ENCODE measurements around the gene VASP. TPM values are rescaled to one million over a fixed set of nuclear protein-coding genes. Genes with fewer than 3 reads are reported as not detected.

Gene VASP
- total RNA-seq, 4 donors from 2014 or later = 172 to 321 (median 210) TPM

DNA sequence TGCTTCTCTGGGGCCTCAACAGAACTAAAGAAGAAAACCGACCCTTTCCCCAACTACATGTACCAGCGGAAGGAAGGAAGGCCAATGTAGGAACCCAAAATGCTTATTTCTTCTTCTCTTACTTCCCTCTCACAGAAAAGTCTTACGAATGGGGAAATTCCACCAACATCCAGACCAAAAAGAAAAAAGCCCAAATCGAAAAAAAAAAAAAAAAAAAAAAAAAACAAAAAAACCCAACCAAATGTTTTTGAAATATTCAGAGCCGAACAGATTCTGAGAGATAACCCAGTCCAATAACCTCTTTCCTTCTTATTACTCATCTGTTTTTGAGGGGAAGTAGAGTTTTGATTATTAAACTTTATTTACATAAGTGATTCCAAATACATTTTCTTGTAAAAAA, 5.2 kb upstream of the VASP start:
- H3K27ac ChIP-seq (replicated peaks in 1 of 4) = no peak overlapping the region
- TF ChIP-seq CTCF (IDR thresholded peaks at IDR 0.05) = no peak
- TF ChIP-seq POLR2A (IDR thresholded peaks at IDR 0.05; ENCODE audit: low read depth) = no peak
- TF ChIP-seq POLR2AphosphoS5 (IDR thresholded peaks at IDR 0.05) = no peak
- no peak for TF ChIP-seq EP300 (IDR thresholded peaks at IDR 0.05)
- no peaks in the 10 kb centered on the region for H3K9me3 ChIP-seq
- DNase-seq (ENCODE audit: extremely low spot score) = no peak
- no peak overlapping the region for H3K4me3 ChIP-seq
- peaks cover 0 to 37% (median 6%) of the 10 kb centered on the region in 4 donors for H3K27me3 ChIP-seq
- peaks cover 21 to 40% (median 33%) of the 10 kb centered on the region in 4 donors for H3K4me1 ChIP-seq
- intact Hi-C loops (cut with DNase I) = no loop called here
- no peaks in the 10 kb centered on the region for H3K36me3 ChIP-seq
- 62% methylated on average over 5 of the region's 5 CpGs for WGBS

GRCh38 chr19:45503909-45504308, 3.4 kb upstream of the VASP start:
- H3K9me3 ChIP-seq = no peaks in the 10 kb centered on the region
- 85% methylated on average over 9 of the region's 9 CpGs for WGBS

DNA sequence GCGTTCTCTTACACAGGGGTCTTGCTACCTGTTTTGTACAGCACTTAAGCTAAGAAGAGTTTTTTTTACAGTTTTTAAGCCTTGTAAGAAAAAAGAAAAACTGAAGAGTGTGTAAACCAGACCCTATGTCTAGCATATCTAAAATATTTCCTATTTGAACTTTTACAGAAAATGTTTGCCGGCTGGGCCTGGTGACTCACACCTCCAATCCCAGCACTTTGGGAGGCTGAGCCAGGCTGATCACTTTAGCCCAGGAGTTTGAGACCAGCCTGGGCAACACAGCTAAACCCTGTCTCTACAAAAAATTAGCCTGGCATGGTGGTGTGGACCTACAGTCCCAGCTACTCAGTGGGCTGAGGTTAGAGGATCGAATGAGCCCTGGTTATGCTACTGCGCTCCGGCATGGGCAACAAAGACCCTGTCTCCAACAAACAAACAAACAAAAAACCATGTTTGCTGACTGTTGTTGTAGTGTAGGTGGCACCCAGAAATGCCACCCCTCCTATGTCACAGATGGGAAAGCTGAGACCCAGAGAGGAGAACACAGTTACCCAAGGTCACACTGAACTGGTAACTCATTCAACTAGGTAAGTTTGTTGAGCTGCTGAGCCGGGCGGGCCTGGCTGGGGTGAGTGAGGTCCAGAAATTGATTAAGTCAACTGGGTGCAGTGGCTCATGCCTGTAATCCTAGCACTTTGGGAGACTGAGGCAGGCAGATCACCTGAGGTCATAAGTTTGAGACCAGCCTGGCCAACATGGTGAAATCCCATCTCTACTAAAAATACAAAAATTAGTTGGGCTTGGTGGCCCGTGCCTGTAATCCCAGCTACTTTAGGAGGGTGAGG, 1.9 kb upstream of the VASP start:
- Histone ChIP-seq H3K27me3 (peaks cover 0 to 9% (median 2%) of the 10 kb centered on the region in 4 donors), H3K27ac (replicated peaks in 1 of 4) (peak overlapping the region; percentile 94 to 97 (median 96))

More at GRCh38 chr19:45503909-45504308, 3.4 kb upstream of the VASP start:
- intact Hi-C loops (cut with DNase I) = no loop called here
- Histone ChIP-seq H3K4me3 (no peak overlapping the region), H3K27ac (replicated peaks in 1 of 4) (no peak overlapping the region), H3K4me1 (peaks cover 6 to 27% (median 18%) of the 10 kb centered on the region in 4 donors), H3K27me3 (peaks cover 0 to 23% (median 5%) of the 10 kb centered on the region in 4 donors), H3K36me3 (no peaks in the 10 kb centered on the region)
- no peak for DNase-seq (ENCODE audit: extremely low spot score)
- TF ChIP-seq POLR2A (IDR thresholded peaks at IDR 0.05; ENCODE audit: low read depth) (no peak), CTCF (IDR thresholded peaks at IDR 0.05) (no peak)

GRCh38 chr19:45505996-45506245, 1.4 kb upstream of the VASP start:
- DNase-seq (ENCODE audit: extremely low spot score) = no peak
- H3K4me3 ChIP-seq = peak overlapping the region; percentile 84 to 100 (median 96)
- peak overlapping the region; percentile 94 to 97 (median 96) for H3K27ac ChIP-seq (replicated peaks in 1 of 4)
- 83% methylated on average over 5 of the region's 5 CpGs for WGBS
- TF ChIP-seq POLR2A (IDR thresholded peaks at IDR 0.05; ENCODE audit: low read depth) (no peak), EP300 (IDR thresholded peaks at IDR 0.05) (no peak), POLR2AphosphoS5 (IDR thresholded peaks at IDR 0.05) (no peak), CTCF (IDR thresholded peaks at IDR 0.05) (no peak)
- H3K36me3 ChIP-seq = no peaks in the 10 kb centered on the region
- H3K9me3 ChIP-seq = no peaks in the 10 kb centered on the region
- peaks cover 0 to 5% (median 2%) of the 10 kb centered on the region in 4 donors for H3K27me3 ChIP-seq
- peaks cover 14 to 34% (median 29%) of the 10 kb centered on the region in 4 donors for H3K4me1 ChIP-seq
- intact Hi-C loops (cut with DNase I) = no loop called here

More for the DNA sequence above, 1.9 kb upstream of the VASP start:
- TF ChIP-seq POLR2A (IDR thresholded peaks at IDR 0.05; ENCODE audit: low read depth) = no peak
- no peak for TF ChIP-seq EP300 (IDR thresholded peaks at IDR 0.05)
- intact Hi-C loops (cut with DNase I) = no loop called here
- Histone ChIP-seq H3K4me3 (no peak overlapping the region), H3K9me3 (no peaks in the 10 kb centered on the region), H3K36me3 (no peaks in the 10 kb centered on the region), H3K4me1 (peaks cover 11 to 28% (median 23%) of the 10 kb centered on the region in 4 donors)
- WGBS = 80% methylated on average over 6 of the region's 8 CpGs
- no peak for DNase-seq (ENCODE audit: extremely low spot score)

GRCh38 chr19:45506246-45506988, 862 bp upstream of the VASP start:
- TF ChIP-seq CTCF (IDR thresholded peaks at IDR 0.05) = peak; percentile 41 to 66 (median 51)
- TF ChIP-seq EP300 (IDR thresholded peaks at IDR 0.05) = no peak
- TF ChIP-seq POLR2A (IDR thresholded peaks at IDR 0.05; ENCODE audit: low read depth) = peak; percentile 87
- peak; percentile 88 to 93 for TF ChIP-seq POLR2AphosphoS5 (IDR thresholded peaks at IDR 0.05)
- Histone ChIP-seq H3K36me3 (no peaks in the 10 kb centered on the region), H3K27me3 (peaks cover 0 to 5% (median 0%) of the 10 kb centered on the region in 4 donors), H3K9me3 (no peaks in the 10 kb centered on the region), H3K27ac (replicated peaks in 1 of 4) (peak overlapping the region; percentile 94 to 97 (median 96)), H3K4me1 (peaks cover 14 to 39% (median 34%) of the 10 kb centered on the region in 4 donors), H3K4me3 (peak overlapping the region; percentile 84 to 100 (median 96))
- peak; percentile 97 for DNase-seq (ENCODE audit: extremely low spot score)
- WGBS = 25% methylated on average over 4 of the region's 47 CpGs
- intact Hi-C loops (cut with DNase I) = no loop called here
